Stimulated activated CD4-positive, alpha-beta T cell treated with anti-CD3 and anti-CD28 coated beads, TNF-alpha, amount 100 ng/mL, for 4 hours (primary cell): ENCODE measurements around the gene TXNDC2.
"Not testable (repeated sequence)": the region's sequence is repeated elsewhere in the genome, so short reads cannot be mapped to it uniquely, and the experiment has no call there.

Source experiments
- DNase-seq, 3 experiments: peaks; one replicate each; pipeline ENCODE4 v3.0.0-alpha.2; 2020; ENCODE audit warnings: low read depth in 3 of 3

The TXNDC2 gene

GRCh38 chr18:9884532-9885140, 1.1 kb upstream of the TXNDC2 start:
- no peak for DNase-seq

DNA sequence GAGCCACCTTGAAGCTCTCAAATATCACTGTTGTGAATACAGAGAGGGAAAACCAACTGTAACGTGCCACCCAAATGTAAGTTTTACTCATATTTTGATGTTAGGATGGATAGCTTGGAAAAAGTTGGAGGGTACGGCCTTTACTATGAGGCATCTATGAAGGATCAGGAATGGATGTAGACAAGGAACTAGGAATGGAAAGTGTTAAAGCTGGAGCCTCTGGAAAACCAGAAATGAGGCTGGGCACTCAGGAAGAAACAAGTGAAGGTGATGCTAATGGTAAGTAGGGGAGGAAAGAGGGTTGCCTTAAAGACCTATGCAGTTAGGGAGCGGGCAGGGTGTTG, 204 bp downstream of the TXNDC2 start:
- no peak for DNase-seq

GRCh38 chr18:9887992-9888391, 2.2 kb downstream of the TXNDC2 start:
- DNase-seq: no peak

- DNase-seq: no peak
These were observed 4.4 kb downstream of the TXNDC2 start for GRCh38 chr18:9890196-9890595.

DNA sequence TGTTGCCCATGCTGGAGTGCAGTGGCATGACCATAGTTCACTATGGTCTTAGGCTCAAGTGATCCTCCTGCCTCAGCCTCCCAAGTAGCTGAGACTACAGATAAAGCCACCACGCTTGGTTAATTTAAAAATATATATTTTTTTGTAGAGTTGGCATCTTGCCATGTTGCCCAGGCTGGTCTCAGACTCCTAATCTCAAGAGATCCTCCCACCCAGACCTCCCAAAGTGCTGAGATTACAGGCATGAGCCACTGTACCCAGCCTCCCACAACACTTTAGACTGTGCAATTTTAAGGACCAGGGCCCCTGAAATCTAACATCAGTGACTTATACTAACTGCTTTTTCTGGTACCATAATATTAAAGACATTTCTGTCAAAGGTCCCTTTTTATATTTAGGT, 5.2 kb downstream of the TXNDC2 start:
- DNase-seq: no peak

GRCh38 chr18:9891515-9891914, 5.7 kb downstream of the TXNDC2 start:
- DNase-seq: not testable (repeated sequence)

GRCh38 chr18:9894454-9895068, 8.8 kb downstream of the TXNDC2 start:
- no peak for DNase-seq

- DNase-seq: no peak
These were observed 11.4 kb downstream of the TXNDC2 start for GRCh38 chr18:9897129-9897528.

- DNase-seq: not testable (repeated sequence)
These were observed 12.1 kb downstream of the TXNDC2 start for GRCh38 chr18:9897787-9898291.

DNA sequence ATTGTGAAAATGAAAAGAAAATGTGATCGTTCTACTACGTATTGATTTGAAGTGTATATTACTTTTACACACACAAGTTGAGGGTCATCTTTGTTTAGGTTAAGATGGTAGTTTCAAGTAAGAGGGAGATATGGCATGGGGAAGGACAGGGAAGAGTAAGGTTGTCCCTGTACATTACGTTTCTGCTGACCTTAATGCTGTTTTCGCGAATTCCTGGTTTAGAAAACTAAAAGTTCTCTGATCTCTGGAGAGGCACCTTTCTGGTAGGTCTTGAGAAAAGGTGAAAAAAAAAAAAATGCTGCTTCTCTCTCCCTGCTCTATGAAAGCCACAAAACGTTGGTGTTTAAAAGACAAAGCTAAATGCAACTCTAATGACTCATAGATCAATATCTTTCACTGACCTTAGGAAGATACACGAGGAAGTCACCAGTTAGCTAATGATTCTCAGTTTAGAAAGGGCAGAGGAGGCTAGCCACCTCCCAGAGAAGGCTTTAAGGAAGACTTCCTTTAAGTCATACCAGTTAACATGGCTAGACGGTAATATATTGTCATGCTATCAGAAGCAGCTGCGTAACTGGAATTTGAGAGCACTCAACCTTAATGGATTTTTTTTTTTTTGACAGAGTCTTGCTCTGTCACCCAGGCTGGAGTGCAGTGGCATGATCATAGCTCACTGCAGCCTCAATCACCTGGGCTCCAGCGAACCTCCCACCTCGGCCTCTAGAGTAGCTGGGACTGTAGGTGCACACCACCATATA, 13.2 kb downstream of the TXNDC2 start:
- no peak for DNase-seq

- not testable (repeated sequence) for DNase-seq
These were observed 13.8 kb downstream of the TXNDC2 start for GRCh38 chr18:9899550-9899930.

GRCh38 chr18:9900699-9901098, 14.9 kb downstream of the TXNDC2 start:
- no peak for DNase-seq

GRCh38 chr18:9901377-9901776, 15.6 kb downstream of the TXNDC2 start:
- DNase-seq: no peak

- not testable (repeated sequence) for DNase-seq
These were observed 16.5 kb downstream of the TXNDC2 start for GRCh38 chr18:9902264-9902663.

GRCh38 chr18:9902832-9903231, 17.1 kb downstream of the TXNDC2 start:
- no peak for DNase-seq

DNA sequence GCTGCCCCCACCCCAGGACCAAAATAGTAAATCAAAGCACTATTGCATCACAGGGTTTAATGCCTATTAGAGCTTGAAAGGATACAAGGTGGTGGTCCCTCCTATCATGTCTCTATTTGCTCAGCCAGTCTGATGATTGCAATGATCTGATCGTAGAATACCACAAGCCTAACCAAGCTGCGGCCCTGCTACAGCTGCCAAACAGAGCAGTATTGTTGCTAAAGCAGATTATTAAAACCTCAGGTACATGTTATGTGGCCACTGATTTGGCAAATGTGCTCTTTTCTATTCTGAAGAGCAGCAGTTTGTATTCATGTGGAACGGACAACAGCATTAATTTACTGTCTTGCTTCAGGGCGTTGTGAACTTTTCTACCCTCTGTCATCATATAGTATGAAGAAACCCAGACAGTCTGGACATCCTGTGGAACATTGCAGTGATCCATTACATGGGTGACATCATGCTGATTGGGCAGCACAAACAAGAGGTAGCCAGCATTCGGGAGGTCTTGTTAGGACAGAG, 19.7 kb downstream of the TXNDC2 start:
- DNase-seq: no peak

GRCh38 chr18:9906481-9906880, 20.7 kb downstream of the TXNDC2 start:
- no peak for DNase-seq

- no peak for DNase-seq
These were observed 22.1 kb downstream of the TXNDC2 start for GRCh38 chr18:9907867-9908266.

GRCh38 chr18:9910071-9910470, 24.3 kb downstream of the TXNDC2 start:
- DNase-seq: no peak

- no peak for DNase-seq
These were observed 24.9 kb downstream of the TXNDC2 start for GRCh38 chr18:9910661-9911060.

DNA sequence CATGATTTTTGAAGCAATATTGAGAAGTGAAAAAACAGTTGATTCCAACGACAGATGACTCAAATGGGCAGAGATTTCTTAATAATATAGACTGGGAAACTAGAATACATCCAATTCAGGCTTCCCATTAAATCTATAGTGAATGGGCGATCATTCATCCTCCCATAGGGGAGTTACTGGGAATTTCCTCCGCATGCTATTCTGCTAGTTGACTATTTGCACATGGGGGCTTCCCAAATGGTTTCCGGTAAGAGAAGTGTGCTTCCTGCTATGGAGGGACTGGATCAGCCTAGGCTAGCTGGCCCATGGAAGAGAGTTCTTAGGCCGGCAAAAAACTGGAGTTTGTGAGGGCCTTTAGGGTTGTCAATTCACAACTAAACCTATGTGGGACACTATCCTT, 25.5 kb downstream of the TXNDC2 start:
- no peak for DNase-seq

- DNase-seq: not testable (repeated sequence)
These were observed 26.5 kb downstream of the TXNDC2 start for GRCh38 chr18:9912285-9912684.

- peak in 1 of 3 experiments; percentile 4 for DNase-seq
These were observed 27.4 kb downstream of the TXNDC2 start for GRCh38 chr18:9913151-9913525.
